Common myeloid progenitor, CD34-positive (primary cell): Measurements from ENCODE around the gene PIK3IP1.

ENCODE experiments used
- CTCF ChIA-PET: fragments of 350-600 bp; sonication (Branson Sonifier 250); formaldehyde crosslinking; loops from one replicate; lab custom pipeline; 2021; ENCODE audit warnings: antibody characterized with exemption; lab: Charles Lee
- POLR2A ChIA-PET: fragments of 350-600 bp; sonication (Branson Sonifier 250); formaldehyde crosslinking; loops from one replicate; lab custom pipeline; 2021; ENCODE audit warnings: antibody characterized with exemption; lab: Charles Lee
- DNase-seq, 3 donors: peaks; one replicate each; pipeline versions ENCODE4 v3.0.0 to v3.0.0-alpha.2; 2013
- H3K27ac ChIP-seq, 2 experiments: 1 replicate in 1 of 2; 2 replicates in 1 of 2; pipeline ENCODE4 v1.7.0; 2013; ENCODE audit warnings: inconsistent platforms in 2 of 2, low read length in 2 of 2, mild to moderate bottlenecking in 2 of 2, low read depth in 1 of 2, moderate library complexity in 1 of 2; ENCODE audit not compliant: severe bottlenecking in 2 of 2, insufficient read depth in 1 of 2, poor library complexity in 1 of 2
- H3K27me3 ChIP-seq, 5 experiments: replicated peaks in 2 of 5; 1 replicate in 3 of 5; 2 replicates in 2 of 5; pipeline versions ENCODE4 v1.6.1 to v1.7.0; 2013; ENCODE audit warnings: low read length in 4 of 5, mild to moderate bottlenecking in 2 of 5, moderate library complexity in 2 of 5, inconsistent platforms in 1 of 5; ENCODE audit not compliant: insufficient read depth in 5 of 5, control insufficient read depth in 4 of 5
- H3K36me3 ChIP-seq, 4 experiments: 1 replicate in 2 of 4; 2 replicates in 2 of 4; pipeline versions ENCODE4 v1.6.1 to v1.7.0; 2013; ENCODE audit warnings: low read length in 3 of 4, control low read depth in 1 of 4, mild to moderate bottlenecking in 1 of 4; ENCODE audit not compliant: control insufficient read depth in 4 of 4, insufficient read depth in 4 of 4
- H3K4me1 ChIP-seq, 4 experiments: 1 replicate in 3 of 4; 2 replicates in 1 of 4; pipeline versions ENCODE4 v1.6.1 to v1.7.1; 2013; ENCODE audit warnings: low read length in 3 of 4, mild to moderate bottlenecking in 3 of 4, control low read depth in 1 of 4, inconsistent platforms in 1 of 4, moderate library complexity in 1 of 4; ENCODE audit not compliant: control insufficient read depth in 4 of 4, insufficient read depth in 4 of 4; ENCODE audit errors: control extremely low read depth in 1 of 4
- H3K4me3 ChIP-seq, 7 experiments: 1 replicate in 4 of 7; 2 replicates in 3 of 7; pipeline versions ENCODE4 v1.5.1 to v1.7.0; 2013; ENCODE audit warnings: mild to moderate bottlenecking in 7 of 7, low read length in 6 of 7, moderate library complexity in 6 of 7, inconsistent platforms in 2 of 7, low read depth in 2 of 7, control low read depth in 1 of 7; ENCODE audit not compliant: insufficient read depth in 4 of 7, control insufficient read depth in 1 of 7; ENCODE audit errors: extremely low read depth in 1 of 7
- H3K9me3 ChIP-seq, 5 experiments: 1 replicate in 4 of 5; 2 replicates in 1 of 5; pipeline versions ENCODE4 v1.6.1 to v1.7.1; 2013; ENCODE audit warnings: low read length in 4 of 5, mild to moderate bottlenecking in 2 of 5, inconsistent platforms in 1 of 5, low read depth in 1 of 5, moderate library complexity in 1 of 5; ENCODE audit not compliant: control insufficient read depth in 4 of 5, insufficient read depth in 2 of 5; ENCODE audit errors: control extremely low read depth in 1 of 5
- WGBS: methylation state at CpG from one replicate; pipeline ENCODE4 v1.1.5; 2013; ENCODE audit not compliant: insufficient coverage; 5-methylcytosine and 5-hydroxymethylcytosine counted together

Gene PIK3IP1

DNA sequence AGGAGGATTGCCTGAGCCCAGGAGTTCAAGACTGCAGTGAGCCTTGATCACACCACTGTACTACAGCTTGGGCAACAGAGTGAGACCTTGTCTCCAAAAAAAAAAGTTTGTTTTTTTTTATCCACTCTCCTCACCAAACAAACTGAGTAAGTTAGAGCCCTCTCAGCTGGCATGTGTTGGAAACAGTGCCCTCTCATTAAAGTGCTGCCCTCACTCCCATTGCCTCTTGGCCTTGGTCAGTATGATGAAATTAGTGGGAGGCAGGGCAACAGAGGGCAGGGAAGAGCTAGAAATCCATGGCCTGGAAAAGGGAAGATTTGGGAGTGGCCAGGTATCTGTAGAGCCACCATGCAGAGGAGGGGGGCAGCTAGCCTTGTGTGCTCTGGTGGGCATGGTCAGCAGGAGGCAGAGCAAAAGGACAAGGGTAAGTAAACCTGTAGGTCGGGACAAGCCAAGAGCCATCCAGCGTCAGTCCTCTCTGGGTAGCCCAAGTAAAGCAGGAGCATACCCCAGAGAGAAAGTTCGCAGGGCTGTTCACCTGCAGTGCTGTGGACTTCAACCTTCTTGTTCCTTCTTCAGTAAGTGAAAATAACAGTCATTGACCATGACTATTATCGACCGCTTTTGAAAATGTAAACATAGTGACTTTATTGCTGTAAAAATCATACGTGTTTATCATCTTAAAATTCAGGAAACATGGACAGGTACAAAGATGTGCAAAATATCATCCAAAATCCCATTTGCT, 28.2 kb downstream of the PIK3IP1 start:
- POLR2A ChIA-PET = interaction anchor here (0.5 to 0.6 kb wide), 2 partner anchors 46 to 664 kb away, joined by 4 to 5 read pairs; no protein-coding TSS in a partner anchor
- CTCF ChIA-PET = interaction anchor here (1.5 to 2.2 kb wide), 3 partner anchors 9 to 18 kb away, joined by 3 to 9 read pairs (median 4); no protein-coding TSS in a partner anchor

GRCh38 chr22:31262312-31263133, 29.8 kb downstream of the PIK3IP1 start:
- no peaks in the 10 kb centered on the region for H3K4me1 ChIP-seq
- H3K27me3 ChIP-seq = no peaks in the 10 kb centered on the region
- H3K4me3 ChIP-seq = no peak overlapping the region
- DNase-seq = no peak
- POLR2A ChIA-PET = no interaction called here
- H3K9me3 ChIP-seq = no peaks in the 10 kb centered on the region
- 98% methylated on average over 12 of the region's 13 CpGs for WGBS
- CTCF ChIA-PET = interaction anchor here (1.0 to 2.2 kb wide), 5 partner anchors 10 to 31 kb away, joined by 3 to 9 read pairs (median 4); no protein-coding TSS in a partner anchor
- no peak overlapping the region for H3K27ac ChIP-seq
- H3K36me3 ChIP-seq = peaks cover 23 to 77% (median 62%) of the 10 kb centered on the region in 4 experiments

More for the DNA sequence above, 28.2 kb downstream of the PIK3IP1 start:
- no peaks in the 10 kb centered on the region for H3K9me3 ChIP-seq
- H3K36me3 ChIP-seq = peaks cover 18 to 80% (median 64%) of the 10 kb centered on the region in 4 experiments
- no peaks in the 10 kb centered on the region for H3K27me3 ChIP-seq
- H3K4me1 ChIP-seq = no peaks in the 10 kb centered on the region
- DNase-seq = no peak
- WGBS = 90% methylated on average over 3 of the region's 6 CpGs
- H3K27ac ChIP-seq = no peak overlapping the region
- no peak overlapping the region for H3K4me3 ChIP-seq

- ChIA-PET CTCF (interaction anchor here (1.3 to 1.7 kb wide), 2 partner anchors 12 to 16 kb away, joined by 3 to 6 read pairs; no protein-coding TSS in a partner anchor), POLR2A (no interaction called here)
- 100% methylated on average over 3 of the region's 3 CpGs for WGBS
- no peaks in the 10 kb centered on the region for H3K4me1 ChIP-seq
- no peaks in the 10 kb centered on the region for H3K9me3 ChIP-seq
- H3K27me3 ChIP-seq = no peaks in the 10 kb centered on the region
- DNase-seq = no peak
- no peak overlapping the region for H3K4me3 ChIP-seq
- H3K27ac ChIP-seq = peak overlapping the region in 1 of 2 experiments; percentile 20
- H3K36me3 ChIP-seq = peaks cover 18 to 58% (median 49%) of the 10 kb centered on the region in 4 experiments
Measured at GRCh38 chr22:31260474-31260856, 31.8 kb downstream of the PIK3IP1 start.

DNA sequence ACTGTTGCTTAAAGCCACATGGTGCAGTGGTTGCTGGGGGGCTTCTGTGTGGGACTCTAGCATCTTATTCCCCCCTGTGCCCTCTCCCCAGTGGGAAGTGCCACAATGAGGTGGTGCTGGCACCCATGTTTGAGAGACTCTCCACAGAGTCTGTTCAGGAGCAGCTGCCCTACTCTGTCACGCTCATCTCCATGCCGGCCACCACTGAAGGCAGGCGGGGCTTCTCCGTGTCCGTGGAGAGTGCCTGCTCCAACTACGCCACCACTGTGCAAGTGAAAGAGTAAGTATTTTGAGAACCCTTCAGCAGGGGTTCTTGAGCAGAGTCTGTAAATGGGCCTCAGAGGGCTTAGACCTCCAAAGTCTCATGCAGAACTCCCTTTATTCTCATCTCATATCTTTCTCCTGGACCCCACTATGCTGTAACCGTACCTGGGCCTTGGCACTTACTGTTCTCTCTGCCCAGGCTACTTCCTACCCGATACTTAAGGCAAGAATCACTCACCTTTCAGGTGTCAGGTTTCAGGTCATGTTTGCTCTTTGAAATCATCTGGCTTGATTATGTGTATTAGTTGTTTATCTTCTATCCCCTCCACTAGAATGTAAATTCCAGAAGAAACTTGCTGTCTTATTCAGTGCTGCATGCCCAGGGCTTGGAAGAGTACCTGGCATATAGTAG, 32.4 kb downstream of the PIK3IP1 start:
- peaks cover 18 to 58% (median 49%) of the 10 kb centered on the region in 4 experiments for H3K36me3 ChIP-seq
- POLR2A ChIA-PET = no interaction called here

DNA sequence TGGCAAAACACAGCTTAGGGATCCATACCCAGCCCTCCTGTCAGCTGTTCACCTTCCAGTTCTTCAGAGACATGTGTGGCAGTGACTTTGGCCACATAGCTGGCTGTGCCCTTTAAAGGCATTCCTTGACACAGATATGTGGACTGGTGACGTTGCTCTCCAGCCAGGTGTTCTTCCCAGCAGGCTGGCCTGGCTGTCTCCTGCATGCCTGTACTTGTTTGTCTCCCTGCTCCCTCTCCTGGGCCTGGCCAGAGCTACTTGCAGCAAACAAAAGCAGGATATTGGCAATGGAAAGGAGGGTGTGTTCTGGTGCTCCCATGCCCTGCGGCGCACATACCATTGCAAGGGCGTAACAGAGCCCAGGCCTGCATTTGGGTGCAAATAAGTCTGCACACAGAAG, 38.3 kb downstream of the PIK3IP1 start:
- no peak overlapping the region for H3K27ac ChIP-seq
- DNase-seq = no peak

More for the DNA sequence above, 32.4 kb downstream of the PIK3IP1 start:
- Histone ChIP-seq H3K4me3 (no peak overlapping the region), H3K4me1 (no peaks in the 10 kb centered on the region), H3K27me3 (no peaks in the 10 kb centered on the region), H3K27ac (peak overlapping the region in 1 of 2 experiments; percentile 20), H3K9me3 (no peaks in the 10 kb centered on the region)
- WGBS = 100% methylated on average over 4 of the region's 8 CpGs
- no peak for DNase-seq
- CTCF ChIA-PET = interaction anchor here (1.3 to 19.0 kb wide), 2 partner anchors 10 to 17 kb away, joined by 3 to 185 read pairs; no protein-coding TSS in a partner anchor

DNA sequence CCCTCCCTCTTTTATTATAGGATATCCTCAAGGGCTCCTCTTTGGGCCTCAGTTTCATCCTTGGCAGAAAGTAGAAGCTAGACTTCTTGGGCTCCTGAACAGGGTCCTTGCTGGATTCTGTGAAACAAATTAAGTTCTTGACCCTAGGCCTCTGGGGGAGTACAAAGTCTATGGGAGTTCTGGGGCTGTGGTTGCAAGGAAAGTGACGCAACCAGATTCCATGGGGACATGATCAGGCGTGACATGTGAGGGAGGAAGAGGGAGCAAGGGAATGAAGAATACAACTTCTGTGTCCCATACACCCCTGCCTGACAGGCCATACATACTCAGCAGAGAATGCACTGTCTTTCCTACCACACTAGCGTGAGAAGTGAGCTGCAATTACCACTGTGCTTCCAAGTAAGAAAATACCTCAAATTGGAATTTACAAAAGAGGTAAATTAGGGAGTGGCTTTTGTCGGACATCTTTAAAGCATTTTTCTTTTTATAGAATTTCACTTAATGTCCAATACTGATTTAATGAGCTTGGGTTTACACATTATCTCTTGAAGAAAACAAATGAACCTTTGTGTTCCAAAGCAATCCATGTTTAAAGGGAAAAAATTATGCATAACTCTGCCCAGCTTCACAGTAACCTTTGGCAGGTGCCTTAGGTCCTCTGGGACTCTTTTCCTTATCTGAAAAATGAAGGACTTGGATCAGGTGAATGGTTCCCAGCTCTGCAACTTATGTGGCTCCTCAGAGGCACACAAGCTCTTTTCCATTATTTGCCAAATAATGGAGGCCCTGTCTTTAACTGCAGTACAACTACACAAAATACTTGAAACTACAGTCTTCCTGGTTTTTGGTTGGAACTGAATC, 41.3 kb downstream of the PIK3IP1 start:
- CTCF ChIA-PET = interaction anchor here (0.9 to 19.0 kb wide), 5 partner anchors 12 to 44 kb away, joined by 3 to 185 read pairs (median 4); no protein-coding TSS in a partner anchor
- Histone ChIP-seq H3K27me3 (no peaks in the 10 kb centered on the region), H3K9me3 (no peaks in the 10 kb centered on the region), H3K27ac (no peak overlapping the region), H3K4me1 (peaks cover 0 to 17% (median 12%) of the 10 kb centered on the region in 4 experiments), H3K36me3 (peaks cover 14 to 41% (median 16%) of the 10 kb centered on the region in 4 experiments), H3K4me3 (no peak overlapping the region)
- no peak for DNase-seq
- POLR2A ChIA-PET = interaction anchor here (0.9 kb wide), 1 partner anchor 40 kb away, joined by 4 read pairs; no protein-coding TSS in a partner anchor
- 100% methylated on average over 3 of the region's 4 CpGs for WGBS

More for the DNA sequence above, 38.3 kb downstream of the PIK3IP1 start:
- WGBS = 98% methylated on average over 4 of the region's 4 CpGs
- Histone ChIP-seq H3K27me3 (no peaks in the 10 kb centered on the region), H3K36me3 (peaks cover 19 to 50% (median 21%) of the 10 kb centered on the region in 4 experiments), H3K4me3 (no peak overlapping the region), H3K4me1 (no peaks in the 10 kb centered on the region), H3K9me3 (no peaks in the 10 kb centered on the region)
- CTCF ChIA-PET = interaction anchor here (0.9 to 19.0 kb wide), 6 partner anchors 9 to 36 kb away, joined by 3 to 185 read pairs (median 4); no protein-coding TSS in a partner anchor
- POLR2A ChIA-PET = no interaction called here
